ENCODE results near the gene ADGRG7. TPM values are rescaled to one million over a fixed set of nuclear protein-coding genes. Genes with fewer than 3 reads are reported as not detected.

The ADGRG7 gene
- total and polyA plus RNA-seq, 9 of the 15 experiments (the other 6 are each of a cell fraction or from before 2014, with no cell fraction given) = 0.03 TPM; not detected in 7

GRCh38 chr3:100641471-100642032 lies 32.2 kb downstream of the ADGRG7 start (continued):
- TF ChIP-seq MNT (conservative IDR thresholded peaks at IDR 0.05) (no peak), RBM39 (optimal IDR thresholded peaks at IDR 0.05; ENCODE audit: low read depth, low read length) (no peak), CCAR2 (IDR thresholded peaks at IDR 0.05; ENCODE audit: low read depth, low read length) (no peak), STAT5A (IDR thresholded peaks at IDR 0.05; ENCODE audit: borderline replicate concordance, low read length) (no peak), HNRNPK (IDR thresholded peaks at IDR 0.05; ENCODE audit: low read depth, low read length, poor library complexity, severe bottlenecking) (no peak), PHB (CRISPR knock-in tag; IDR thresholded peaks at IDR 0.05) (no peak), FOXO4 (CRISPR knock-in tag; IDR thresholded peaks at IDR 0.05) (no peak), NUFIP1 (IDR thresholded peaks at IDR 0.05; ENCODE audit: partially characterized antibody) (no peak), ZNF764 (CRISPR knock-in tag; IDR thresholded peaks at IDR 0.05; ENCODE audit: low read depth) (no peak)
